ENCODE results near the gene ARL8B. TPM values are rescaled to one million over a fixed set of nuclear protein-coding genes. Genes with fewer than 3 reads are reported as not detected.

ARL8B gene
- total and polyA plus RNA-seq, 2 donors (not counting 1 experiment from before 2014, with no cell fraction given): 74.8 to 98.4 TPM

- H3K4me1 ChIP-seq (ENCODE audit: control insufficient read depth, extremely low read depth, insufficient read depth, low read length): no peaks in the 10 kb centered on the region
- H3K27ac ChIP-seq (ENCODE audit: insufficient read depth, low read length): no peak overlapping the region
- H4K20me1 ChIP-seq (ENCODE audit: control insufficient read depth, extremely low read depth, insufficient read depth, low read length): no peaks in the 10 kb centered on the region
- H3K79me2 ChIP-seq (ENCODE audit: control insufficient read depth, insufficient read depth, low read length): no peaks in the 10 kb centered on the region
- no peak overlapping the region for H3K4me3 ChIP-seq (replicated peaks in 1 of 4; ENCODE audit: control extremely low read depth in 1 of 4, insufficient read depth in 1 of 4, low read depth in 3 of 4, low read length in 4 of 4)
- no peaks in the 10 kb centered on the region for H3K27me3 ChIP-seq (ENCODE audit: control insufficient read depth, insufficient read depth, low read length)
- H3K36me3 ChIP-seq (ENCODE audit: control insufficient read depth, insufficient read depth, low read length): peaks cover 13% of the 10 kb centered on the region
- no peak overlapping the region for H2AFZ ChIP-seq (ENCODE audit: low read length)
- TF ChIP-seq EZH2 (IDR thresholded peaks at IDR 0.05; ENCODE audit: low read length, missing control alignments): no peak
- no peak for TF ChIP-seq CTCF (conservative IDR thresholded peaks at IDR 0.05 in 1 of 2, IDR thresholded peaks at IDR 0.05 in 1 of 2; ENCODE audit: low read depth in 1 of 2, low read length in 2 of 2)
- no peak for DNase-seq (ENCODE audit: low read depth in 2 of 2)
- no peak overlapping the region for H3K4me2 ChIP-seq (ENCODE audit: extremely low read depth, insufficient read depth, low read length)
- no peak overlapping the region for H3K9ac ChIP-seq (ENCODE audit: insufficient read depth, low read length)
- no peaks in the 10 kb centered on the region for H3K9me3 ChIP-seq (ENCODE audit: control insufficient read depth, insufficient read depth, low read depth, low read length)
Observed at GRCh38 chr3:5210926-5211325, 88.8 kb downstream of the ARL8B start.

GRCh38 chr3:5212628-5213573, 90.8 kb downstream of the ARL8B start:
- H3K36me3 ChIP-seq (ENCODE audit: control insufficient read depth, insufficient read depth, low read length): peaks cover 15% of the 10 kb centered on the region
- H3K4me3 ChIP-seq (replicated peaks in 1 of 4; ENCODE audit: control extremely low read depth in 1 of 4, insufficient read depth in 1 of 4, low read depth in 3 of 4, low read length in 4 of 4): no peak overlapping the region
- no peak overlapping the region for H2AFZ ChIP-seq (ENCODE audit: low read length)
- no peaks in the 10 kb centered on the region for H3K79me2 ChIP-seq (ENCODE audit: control insufficient read depth, insufficient read depth, low read length)
- DNase-seq (ENCODE audit: low read depth in 2 of 2): no peak
- no peak overlapping the region for H3K27ac ChIP-seq (ENCODE audit: insufficient read depth, low read length)
- H4K20me1 ChIP-seq (ENCODE audit: control insufficient read depth, extremely low read depth, insufficient read depth, low read length): no peaks in the 10 kb centered on the region
- H3K4me1 ChIP-seq (ENCODE audit: control insufficient read depth, extremely low read depth, insufficient read depth, low read length): peaks cover 2% of the 10 kb centered on the region
- H3K9me3 ChIP-seq (ENCODE audit: control insufficient read depth, insufficient read depth, low read depth, low read length): no peaks in the 10 kb centered on the region
- no peak overlapping the region for H3K9ac ChIP-seq (ENCODE audit: insufficient read depth, low read length)
- H3K27me3 ChIP-seq (ENCODE audit: control insufficient read depth, insufficient read depth, low read length): no peaks in the 10 kb centered on the region
- TF ChIP-seq EZH2 (IDR thresholded peaks at IDR 0.05; ENCODE audit: low read length, missing control alignments): no peak
- H3K4me2 ChIP-seq (ENCODE audit: extremely low read depth, insufficient read depth, low read length): no peak overlapping the region

- no peak overlapping the region for H3K9ac ChIP-seq (ENCODE audit: insufficient read depth, low read length)
- H2AFZ ChIP-seq (ENCODE audit: low read length): no peak overlapping the region
- peaks cover 14% of the 10 kb centered on the region for H3K36me3 ChIP-seq (ENCODE audit: control insufficient read depth, insufficient read depth, low read length)
- DNase-seq (ENCODE audit: low read depth in 2 of 2): no peak
- H3K27ac ChIP-seq (ENCODE audit: insufficient read depth, low read length): no peak overlapping the region
- no peaks in the 10 kb centered on the region for H3K79me2 ChIP-seq (ENCODE audit: control insufficient read depth, insufficient read depth, low read length)
- H4K20me1 ChIP-seq (ENCODE audit: control insufficient read depth, extremely low read depth, insufficient read depth, low read length): no peaks in the 10 kb centered on the region
- H3K4me2 ChIP-seq (ENCODE audit: extremely low read depth, insufficient read depth, low read length): no peak overlapping the region
- no peak overlapping the region for H3K4me3 ChIP-seq (replicated peaks in 1 of 4; ENCODE audit: control extremely low read depth in 1 of 4, insufficient read depth in 1 of 4, low read depth in 3 of 4, low read length in 4 of 4)
- H3K9me3 ChIP-seq (ENCODE audit: control insufficient read depth, insufficient read depth, low read depth, low read length): no peaks in the 10 kb centered on the region
- H3K27me3 ChIP-seq (ENCODE audit: control insufficient read depth, insufficient read depth, low read length): no peaks in the 10 kb centered on the region
- TF ChIP-seq EZH2 (IDR thresholded peaks at IDR 0.05; ENCODE audit: low read length, missing control alignments): no peak
- no peak for TF ChIP-seq CTCF (conservative IDR thresholded peaks at IDR 0.05 in 1 of 2, IDR thresholded peaks at IDR 0.05 in 1 of 2; ENCODE audit: low read depth in 1 of 2, low read length in 2 of 2)
- peaks cover 2% of the 10 kb centered on the region for H3K4me1 ChIP-seq (ENCODE audit: control insufficient read depth, extremely low read depth, insufficient read depth, low read length)
Observed at GRCh38 chr3:5213574-5213966, 91.5 kb downstream of the ARL8B start.

Measured in fibroblast of lung (primary cell).